Stimulated activated CD4-positive, alpha-beta T cell treated with anti-CD3 and anti-CD28 coated beads, Interleukin-15, amount 100 ng/mL, for 48 hours (primary cell): Measurements from ENCODE around the gene CTSL.
"Not testable (repeated sequence)": the region's sequence is repeated elsewhere in the genome, so short reads cannot be mapped to it uniquely, and the experiment has no call there.

Experiments
- DNase-seq, 2 donors: peaks; one replicate each; pipeline ENCODE4 v3.0.0-alpha.2; 2020; ENCODE audit warnings: low read depth in 2 of 2

CTSL gene

DNA sequence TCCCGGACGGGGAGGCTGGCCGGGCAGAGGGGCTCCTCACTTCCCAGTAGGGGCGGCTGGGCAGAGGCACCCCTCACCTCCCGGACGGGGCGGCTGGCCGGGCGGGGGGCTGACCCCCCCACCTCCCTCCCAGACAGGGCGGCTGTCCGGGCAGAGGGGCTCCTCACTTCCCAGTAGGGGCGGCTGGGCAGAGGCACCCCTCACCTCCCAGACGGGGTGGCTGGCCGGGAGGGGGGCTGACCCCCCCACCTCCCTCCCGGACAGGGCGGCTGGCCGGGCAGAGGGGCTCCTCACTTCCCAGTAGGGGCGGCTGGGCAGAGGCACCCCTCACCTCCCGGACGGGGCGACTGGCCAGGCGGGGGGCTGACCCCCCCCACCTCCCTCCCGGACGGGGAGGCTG is 32.4 kb downstream of the CTSL start:
- not testable (repeated sequence) for DNase-seq

DNA sequence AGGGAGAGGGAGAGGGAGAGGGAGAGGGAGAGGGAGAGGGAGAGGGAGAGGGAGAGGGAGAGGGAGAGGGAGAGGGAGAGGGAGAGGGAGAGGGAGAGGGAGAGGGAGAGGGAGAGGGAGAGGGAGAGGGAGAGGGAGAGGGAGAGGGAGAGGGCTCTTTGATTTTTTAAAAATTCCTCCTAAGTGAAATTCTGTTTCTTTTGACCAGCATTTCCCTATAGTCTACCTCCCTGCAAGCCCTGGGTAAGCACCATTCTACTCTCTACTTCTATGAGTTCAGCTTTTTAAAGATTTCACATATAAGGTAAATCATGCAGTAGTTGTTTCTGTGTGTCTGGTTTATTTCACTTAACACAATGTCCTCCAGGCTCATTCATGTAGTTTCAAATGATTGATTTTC is 34.1 kb downstream of the CTSL start:
- not testable (repeated sequence) for DNase-seq

DNA sequence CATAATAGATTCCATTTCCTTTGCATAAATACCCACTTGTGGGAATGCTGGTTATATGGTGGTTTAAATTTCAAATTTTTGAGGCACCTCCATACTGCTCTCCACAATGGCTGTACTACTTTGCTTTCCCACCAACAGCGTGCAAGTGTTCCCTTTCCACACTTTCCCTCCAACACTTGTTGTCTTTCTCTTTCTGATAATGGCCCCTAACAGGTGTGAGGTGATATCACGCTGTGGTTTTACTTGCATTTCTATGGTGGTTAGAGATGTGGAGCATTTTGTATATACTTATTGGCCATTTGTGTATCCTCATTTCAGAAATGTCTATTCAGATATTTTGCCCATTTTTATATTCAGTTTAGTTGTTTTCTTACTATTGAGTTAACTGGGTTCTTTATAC is 34.6 kb downstream of the CTSL start:
- DNase-seq: no peak

DNA sequence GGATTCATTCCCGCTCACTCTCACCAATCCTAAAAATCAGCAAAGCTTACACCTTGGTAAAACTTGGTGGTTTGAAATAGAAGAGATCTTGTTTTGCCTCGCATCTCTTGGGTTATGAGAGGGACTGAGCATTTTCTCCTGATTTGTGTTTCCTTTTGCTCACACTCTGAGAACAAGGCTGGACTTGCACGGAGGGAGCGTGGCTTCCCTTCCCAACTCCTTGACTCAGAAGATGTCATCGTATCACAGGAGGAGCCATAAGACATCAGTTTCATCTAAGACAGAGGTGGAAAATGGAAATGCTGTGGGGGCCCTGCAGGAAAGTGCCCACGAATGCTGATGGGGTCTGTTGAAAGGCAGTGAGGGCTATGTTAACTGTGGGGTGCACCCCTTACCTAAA is 37.4 kb downstream of the CTSL start:
- no peak for DNase-seq

DNA sequence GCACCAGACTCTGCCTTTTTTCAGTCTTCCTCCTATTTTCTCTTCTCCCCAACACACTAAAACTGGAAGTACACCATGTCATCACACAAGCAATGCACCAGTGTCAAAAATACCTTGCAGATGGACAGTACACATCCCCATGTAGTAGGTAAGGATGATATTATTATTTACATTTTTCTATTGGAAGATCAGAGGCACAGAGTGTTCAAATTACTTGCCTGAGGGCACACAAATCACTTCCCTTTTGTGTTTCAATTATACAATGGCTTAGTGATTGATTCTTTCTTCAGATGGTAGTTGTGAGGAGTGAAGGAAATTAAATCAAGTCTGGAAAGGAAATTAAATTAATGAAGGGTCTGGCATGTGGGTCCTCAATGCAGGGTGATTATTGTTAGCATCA is 39.6 kb downstream of the CTSL start:
- DNase-seq: no peak

DNA sequence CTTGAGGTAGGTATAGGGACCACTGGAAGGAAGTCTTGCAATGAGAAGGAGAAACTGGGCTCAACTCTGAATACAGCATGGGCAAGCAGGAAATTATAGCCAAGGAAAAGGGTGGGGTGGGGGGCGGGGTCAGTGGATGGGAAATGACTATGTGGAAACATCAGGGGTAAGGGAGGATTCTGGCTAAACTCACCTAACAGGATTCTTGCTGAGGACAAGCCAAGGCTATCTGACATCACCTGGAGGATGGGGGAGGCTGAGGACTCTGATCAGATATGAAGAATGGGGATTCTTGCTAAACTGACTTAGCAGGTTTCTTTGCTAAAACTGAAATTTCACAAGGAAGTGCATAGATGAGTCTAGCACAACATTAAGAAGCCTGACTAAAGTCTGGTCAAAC is 40.8 kb downstream of the CTSL start:
- no peak for DNase-seq

DNA sequence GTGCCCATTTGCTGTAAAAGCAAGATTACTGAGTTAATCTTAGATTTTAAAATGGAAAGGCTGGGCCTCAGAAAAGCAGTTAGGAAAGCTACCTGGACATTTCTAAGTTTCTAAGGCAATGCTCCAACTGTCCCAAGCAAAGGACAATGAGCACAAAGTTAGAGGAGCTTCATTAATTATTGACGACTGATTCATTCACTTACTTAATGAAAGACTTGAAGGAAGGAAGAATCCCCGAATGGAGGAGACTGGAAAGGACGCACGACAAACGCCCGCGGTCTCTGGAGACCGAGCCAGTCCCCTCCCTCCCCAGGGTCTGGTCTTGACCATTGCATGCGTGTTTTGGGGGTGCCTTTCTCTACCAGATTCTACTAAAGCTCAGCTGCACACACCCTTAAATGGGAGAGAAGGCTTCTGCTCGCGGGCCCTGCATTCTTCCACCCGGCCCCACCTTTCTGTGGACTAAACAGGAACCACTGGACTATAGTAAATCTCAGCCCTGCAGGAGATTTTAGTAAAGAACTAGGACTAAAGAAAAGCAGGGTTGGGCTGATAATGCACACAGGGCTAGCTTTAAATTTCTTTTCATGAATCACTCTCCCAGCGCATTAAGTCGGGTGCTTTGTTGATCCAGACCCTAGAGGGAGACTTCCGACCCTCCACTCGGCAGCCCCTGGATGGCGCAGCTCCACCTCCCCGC is 44.8 kb downstream of the CTSL start:
- DNase-seq: no peak

DNA sequence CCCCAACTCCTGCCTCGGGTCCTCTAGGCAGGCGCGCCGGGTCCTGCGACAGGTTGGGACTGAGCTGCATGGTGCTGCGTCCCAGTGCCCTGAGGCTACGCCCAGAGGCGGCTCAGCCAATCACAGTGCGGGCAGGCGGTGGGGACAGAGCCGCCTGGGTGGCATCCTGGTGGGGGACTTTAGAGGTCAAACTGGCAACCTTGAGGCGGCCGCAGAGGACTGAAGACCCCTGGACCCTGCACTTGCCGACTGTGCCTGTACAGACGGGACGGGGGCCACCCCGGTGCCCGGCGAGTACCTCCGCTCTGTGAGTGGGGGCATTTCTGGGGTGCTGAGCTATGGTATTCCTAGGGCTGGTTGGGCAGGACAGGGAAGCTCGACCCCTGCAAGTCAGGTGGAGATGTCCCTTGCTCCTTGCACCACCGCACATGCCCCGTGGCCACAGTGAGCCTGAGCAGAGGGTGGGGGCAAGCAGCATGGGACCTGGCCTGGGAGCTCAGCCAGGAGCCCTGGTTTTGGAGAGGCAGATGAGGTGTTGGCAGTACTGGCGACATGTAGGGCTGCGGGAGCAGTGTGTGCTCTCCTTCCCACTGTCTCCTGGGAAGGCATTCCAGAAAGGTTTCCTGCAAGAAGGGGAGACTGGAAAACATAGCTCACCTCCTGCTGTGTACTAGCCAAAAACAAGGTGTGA is 45.5 kb downstream of the CTSL start:
- DNase-seq: no peak

DNA sequence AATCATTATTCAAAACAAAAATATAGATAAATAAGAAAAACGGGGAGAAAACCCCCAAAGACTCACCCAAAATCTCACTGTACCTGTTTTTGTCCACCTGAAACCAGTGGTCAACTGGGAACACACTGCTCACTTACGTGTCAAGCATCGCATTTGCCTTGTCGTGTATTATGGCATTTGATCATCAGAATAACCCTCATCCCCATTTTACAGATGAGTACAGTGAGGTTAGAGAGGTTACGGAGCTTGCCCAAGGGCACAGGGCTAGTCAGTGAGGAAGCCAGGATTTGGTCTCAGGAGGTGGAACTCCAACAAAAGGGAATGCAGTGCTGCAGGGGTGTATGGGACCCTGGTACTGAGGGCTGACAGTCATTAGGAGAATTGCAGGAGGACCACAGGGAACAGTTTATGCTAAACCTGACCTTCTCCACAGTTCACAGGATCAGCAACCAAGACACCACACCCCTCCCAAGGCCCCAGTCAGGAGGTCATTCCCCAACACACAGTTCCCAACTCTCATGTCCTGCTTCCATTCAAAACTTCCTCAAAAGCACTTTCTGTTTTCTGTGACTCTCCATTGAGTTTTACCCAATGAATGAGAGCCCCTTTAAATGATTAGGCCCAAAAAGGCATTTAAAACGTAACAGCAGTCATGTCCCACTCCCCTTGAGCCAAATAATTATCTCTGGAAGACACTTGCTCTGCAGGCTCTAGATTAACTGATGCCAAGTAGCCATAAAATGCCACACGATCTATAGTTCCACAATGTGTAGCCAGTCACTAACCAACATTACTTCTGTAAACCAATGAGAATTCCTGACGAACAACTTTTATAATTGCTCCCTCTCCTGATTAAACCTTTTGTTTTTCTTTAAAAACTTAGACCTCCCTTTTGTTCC is 50.8 kb downstream of the CTSL start:
- DNase-seq: no peak

DNA sequence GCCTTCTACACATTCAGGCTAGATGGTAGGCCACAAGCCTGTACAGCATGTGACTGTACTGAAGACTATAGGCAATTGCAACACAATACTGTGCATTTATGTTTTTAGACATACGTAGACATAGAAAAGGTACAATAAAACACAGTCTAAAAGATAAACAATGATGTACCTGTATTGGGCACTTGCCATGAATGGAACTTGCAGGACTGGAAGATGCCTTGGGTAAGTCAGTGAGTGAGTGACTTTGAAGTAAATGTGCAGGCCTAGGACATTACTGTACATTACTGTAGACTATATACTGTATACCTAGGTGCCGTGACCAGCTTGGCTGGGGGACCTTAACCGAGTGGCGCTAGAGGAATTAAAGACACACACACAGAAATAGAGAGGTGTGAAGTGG is 53.1 kb downstream of the CTSL start:
- no peak for DNase-seq
